ENCODE measurements around the gene CEP164. TPM values are rescaled to one million over a fixed set of nuclear protein-coding genes. Genes with fewer than 3 reads are reported as not detected.

The CEP164 gene
- total RNA-seq, 1 experiment from 2014 or later = 22.2 TPM

DNA sequence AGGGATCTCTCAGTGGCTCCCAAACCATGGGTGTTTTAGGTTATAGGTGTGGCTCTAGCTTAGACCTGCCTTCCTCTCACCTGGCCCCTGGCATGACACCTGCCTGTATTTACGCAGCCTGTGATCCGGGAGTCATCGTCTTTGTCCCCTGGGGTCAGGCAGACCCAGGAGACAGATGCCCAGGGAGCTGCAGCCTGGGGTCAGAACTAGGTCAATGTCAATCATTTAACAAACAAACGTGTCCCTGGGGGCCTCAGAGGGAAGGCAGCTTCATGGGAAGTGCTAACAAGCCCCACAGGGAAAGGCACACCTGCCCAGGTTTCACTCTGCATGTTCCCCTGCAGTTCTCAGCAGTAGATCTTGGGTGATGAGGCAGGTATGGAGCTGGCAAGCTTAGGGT is 24.6 kb upstream of the CEP164 start:
- H3K4me1 ChIP-seq (ENCODE audit: control insufficient read depth in 1 of 2, insufficient read depth in 2 of 2, low read length in 2 of 2) = no peaks in the 10 kb centered on the region
- ChIA-PET RAD21 (ENCODE audit: low non-redundant PET in 1 of 2, low total read pairs in 2 of 2, uncharacterized antibody in 2 of 2, unreplicated experiment in 2 of 2) (no interaction called here), POLR2A (no interaction called here), CTCF (no interaction called here)
- H3K9me3 ChIP-seq (ENCODE audit: control insufficient read depth in 1 of 2, insufficient read depth in 1 of 2, low read depth in 1 of 2, low read length in 2 of 2) = no peaks in the 10 kb centered on the region
- no peak for TF ChIP-seq EZH2 (IDR thresholded peaks at IDR 0.05)
- no peak for TF ChIP-seq SIN3A (IDR thresholded peaks at IDR 0.05; ENCODE audit: low read depth)
- TF ChIP-seq FOSL1 (IDR thresholded peaks at IDR 0.05; ENCODE audit: low read depth) = no peak
- no peak for TF ChIP-seq ZNF274 (IDR thresholded peaks at IDR 0.05; ENCODE audit: low read depth, low read length)
- TF ChIP-seq, protein P1, sequence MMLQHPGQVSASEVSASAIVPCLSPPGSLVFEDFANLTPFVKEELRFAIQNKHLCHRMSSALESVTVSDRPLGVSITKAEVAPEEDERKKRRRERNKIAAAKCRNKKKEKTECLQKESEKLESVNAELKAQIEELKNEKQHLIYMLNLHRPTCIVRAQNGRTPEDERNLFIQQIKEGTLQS (IDR thresholded peaks at IDR 0.05) = no peak
- TF ChIP-seq POLR2A (IDR thresholded peaks at IDR 0.05; ENCODE audit: borderline replicate concordance, extremely low read depth, insufficient read depth, insufficient read length) = no peak
- no peak for TF ChIP-seq RAD21 (IDR thresholded peaks at IDR 0.05; ENCODE audit: low read depth)
- TF ChIP-seq ELF1 (IDR thresholded peaks at IDR 0.05; ENCODE audit: borderline replicate concordance, low read depth) = no peak
- TF ChIP-seq, protein P2, sequence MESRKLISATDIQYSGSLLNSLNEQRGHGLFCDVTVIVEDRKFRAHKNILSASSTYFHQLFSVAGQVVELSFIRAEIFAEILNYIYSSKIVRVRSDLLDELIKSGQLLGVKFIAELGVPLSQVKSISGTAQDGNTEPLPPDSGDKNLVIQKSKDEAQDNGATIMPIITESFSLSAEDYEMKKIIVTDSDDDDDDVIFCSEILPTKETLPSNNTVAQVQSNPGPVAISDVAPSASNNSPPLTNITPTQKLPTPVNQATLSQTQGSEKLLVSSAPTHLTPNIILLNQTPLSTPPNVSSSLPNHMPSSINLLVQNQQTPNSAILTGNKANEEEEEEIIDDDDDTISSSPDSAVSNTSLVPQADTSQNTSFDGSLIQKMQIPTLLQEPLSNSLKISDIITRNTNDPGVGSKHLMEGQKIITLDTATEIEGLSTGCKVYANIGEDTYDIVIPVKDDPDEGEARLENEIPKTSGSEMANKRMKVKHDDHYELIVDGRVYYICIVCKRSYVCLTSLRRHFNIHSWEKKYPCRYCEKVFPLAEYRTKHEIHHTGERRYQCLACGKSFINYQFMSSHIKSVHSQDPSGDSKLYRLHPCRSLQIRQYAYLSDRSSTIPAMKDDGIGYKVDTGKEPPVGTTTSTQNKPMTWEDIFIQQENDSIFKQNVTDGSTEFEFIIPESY (IDR thresholded peaks at IDR 0.05; ENCODE audit: extremely low read depth, insufficient replicate concordance, low read length) = no peak
- TF ChIP-seq, protein P3, sequence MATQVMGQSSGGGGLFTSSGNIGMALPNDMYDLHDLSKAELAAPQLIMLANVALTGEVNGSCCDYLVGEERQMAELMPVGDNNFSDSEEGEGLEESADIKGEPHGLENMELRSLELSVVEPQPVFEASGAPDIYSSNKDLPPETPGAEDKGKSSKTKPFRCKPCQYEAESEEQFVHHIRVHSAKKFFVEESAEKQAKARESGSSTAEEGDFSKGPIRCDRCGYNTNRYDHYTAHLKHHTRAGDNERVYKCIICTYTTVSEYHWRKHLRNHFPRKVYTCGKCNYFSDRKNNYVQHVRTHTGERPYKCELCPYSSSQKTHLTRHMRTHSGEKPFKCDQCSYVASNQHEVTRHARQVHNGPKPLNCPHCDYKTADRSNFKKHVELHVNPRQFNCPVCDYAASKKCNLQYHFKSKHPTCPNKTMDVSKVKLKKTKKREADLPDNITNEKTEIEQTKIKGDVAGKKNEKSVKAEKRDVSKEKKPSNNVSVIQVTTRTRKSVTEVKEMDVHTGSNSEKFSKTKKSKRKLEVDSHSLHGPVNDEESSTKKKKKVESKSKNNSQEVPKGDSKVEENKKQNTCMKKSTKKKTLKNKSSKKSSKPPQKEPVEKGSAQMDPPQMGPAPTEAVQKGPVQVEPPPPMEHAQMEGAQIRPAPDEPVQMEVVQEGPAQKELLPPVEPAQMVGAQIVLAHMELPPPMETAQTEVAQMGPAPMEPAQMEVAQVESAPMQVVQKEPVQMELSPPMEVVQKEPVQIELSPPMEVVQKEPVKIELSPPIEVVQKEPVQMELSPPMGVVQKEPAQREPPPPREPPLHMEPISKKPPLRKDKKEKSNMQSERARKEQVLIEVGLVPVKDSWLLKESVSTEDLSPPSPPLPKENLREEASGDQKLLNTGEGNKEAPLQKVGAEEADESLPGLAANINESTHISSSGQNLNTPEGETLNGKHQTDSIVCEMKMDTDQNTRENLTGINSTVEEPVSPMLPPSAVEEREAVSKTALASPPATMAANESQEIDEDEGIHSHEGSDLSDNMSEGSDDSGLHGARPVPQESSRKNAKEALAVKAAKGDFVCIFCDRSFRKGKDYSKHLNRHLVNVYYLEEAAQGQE (IDR thresholded peaks at IDR 0.05; ENCODE audit: low read depth) = no peak
- TF ChIP-seq, protein P4, sequence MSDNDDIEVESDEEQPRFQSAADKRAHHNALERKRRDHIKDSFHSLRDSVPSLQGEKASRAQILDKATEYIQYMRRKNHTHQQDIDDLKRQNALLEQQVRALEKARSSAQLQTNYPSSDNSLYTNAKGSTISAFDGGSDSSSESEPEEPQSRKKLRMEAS (IDR thresholded peaks at IDR 0.05) = no peak
- TF ChIP-seq SRF (IDR thresholded peaks at IDR 0.05; ENCODE audit: low read depth) = no peak
- no peak for TF ChIP-seq CBX3 (IDR thresholded peaks at IDR 0.05; ENCODE audit: low read depth)
- no peak for TF ChIP-seq SP1 (IDR thresholded peaks at IDR 0.05; ENCODE audit: low read depth)
- TF ChIP-seq ZFX (IDR thresholded peaks at IDR 0.05) = no peak
- TF ChIP-seq YY1 (IDR thresholded peaks at IDR 0.05; ENCODE audit: extremely low read depth, insufficient replicate concordance, low read depth, low read length) = no peak
- TF ChIP-seq, protein P5, sequence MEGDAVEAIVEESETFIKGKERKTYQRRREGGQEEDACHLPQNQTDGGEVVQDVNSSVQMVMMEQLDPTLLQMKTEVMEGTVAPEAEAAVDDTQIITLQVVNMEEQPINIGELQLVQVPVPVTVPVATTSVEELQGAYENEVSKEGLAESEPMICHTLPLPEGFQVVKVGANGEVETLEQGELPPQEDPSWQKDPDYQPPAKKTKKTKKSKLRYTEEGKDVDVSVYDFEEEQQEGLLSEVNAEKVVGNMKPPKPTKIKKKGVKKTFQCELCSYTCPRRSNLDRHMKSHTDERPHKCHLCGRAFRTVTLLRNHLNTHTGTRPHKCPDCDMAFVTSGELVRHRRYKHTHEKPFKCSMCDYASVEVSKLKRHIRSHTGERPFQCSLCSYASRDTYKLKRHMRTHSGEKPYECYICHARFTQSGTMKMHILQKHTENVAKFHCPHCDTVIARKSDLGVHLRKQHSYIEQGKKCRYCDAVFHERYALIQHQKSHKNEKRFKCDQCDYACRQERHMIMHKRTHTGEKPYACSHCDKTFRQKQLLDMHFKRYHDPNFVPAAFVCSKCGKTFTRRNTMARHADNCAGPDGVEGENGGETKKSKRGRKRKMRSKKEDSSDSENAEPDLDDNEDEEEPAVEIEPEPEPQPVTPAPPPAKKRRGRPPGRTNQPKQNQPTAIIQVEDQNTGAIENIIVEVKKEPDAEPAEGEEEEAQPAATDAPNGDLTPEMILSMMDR (IDR thresholded peaks at IDR 0.05 in 2 of 3, conservative IDR thresholded peaks at IDR 0.05 in 1 of 3; ENCODE audit: borderline replicate concordance in 1 of 3, insufficient read depth in 1 of 3, low read depth in 2 of 3, low read length in 2 of 3) = no peak
- TF ChIP-seq CEBPB (IDR thresholded peaks at IDR 0.05; ENCODE audit: low read depth) = no peak
- TF ChIP-seq EZH2phosphoT487 (IDR thresholded peaks at IDR 0.05; ENCODE audit: borderline replicate concordance) = no peak
- no peak for TF ChIP-seq JUND (IDR thresholded peaks at IDR 0.05)
- no peaks in the 10 kb centered on the region for H4K20me1 ChIP-seq (ENCODE audit: insufficient read depth)
- DNase-seq (ENCODE audit: low read depth, low spot score) (no peak), ATAC-seq (no peak)
- H3K27me3 ChIP-seq (ENCODE audit: insufficient read depth, low read length) = no peaks in the 10 kb centered on the region
- H3K27ac ChIP-seq (ENCODE audit: low read depth, low read length) = no peak overlapping the region
- no peaks in the 10 kb centered on the region for H3K36me3 ChIP-seq (ENCODE audit: control insufficient read depth in 1 of 2, insufficient read depth in 2 of 2, low read length in 2 of 2)
- H3K9me2 ChIP-seq (ENCODE audit: insufficient read depth) = no peaks in the 10 kb centered on the region
- intact Hi-C loops (cut with micrococcal nuclease) = no loop called here
- H3K4me2 ChIP-seq (ENCODE audit: low read length) = no peak overlapping the region
- H3K9ac ChIP-seq (ENCODE audit: low read length) = no peak overlapping the region
- H2AFZ ChIP-seq (ENCODE audit: low read depth, low read length, poor library complexity, severe bottlenecking) = no peak overlapping the region
- no peak overlapping the region for H3K4me3 ChIP-seq (replicated peaks in 1 of 2; ENCODE audit: low read depth in 1 of 2, low read length in 2 of 2)
- no TSS peak for BruUV-seq (replicated peaks)
- no peaks in the 10 kb centered on the region for H3K79me2 ChIP-seq (ENCODE audit: insufficient read depth, low read length)
